HCT116 (cell line): ENCODE results near the gene HAO2. TPM values are rescaled to one million over a fixed set of nuclear protein-coding genes. Genes with fewer than 3 reads are reported as not detected.

ENCODE experiments used
- ATAC-seq: fragments of 200-7000 bp; cut with Tn5 transposase; 2 replicates; pipeline ENCODE4 v1.9.1; 2020; ENCODE audit warnings: mild to moderate bottlenecking, moderate library complexity
- BruUV-seq: library from RNA; stranded (reverse); fragments of 400-500 nt; replicated peaks from 2 replicates; lab custom pipeline; 2021; lab: Mats Ljungman, UMichigan
- CTCF ChIA-PET: fragments of 300-600 bp; sonication (Branson Sonifier 250); formaldehyde crosslinking; loops from one replicate; lab custom pipeline; 2021; ENCODE audit warnings: antibody characterized with exemption; lab: Charles Lee
- POLR2A ChIA-PET: fragments of 300-600, 350-600 bp; sonication (Branson Sonifier 250); formaldehyde crosslinking; loops from one replicate; lab custom pipeline; 2021; ENCODE audit warnings: antibody characterized with exemption; lab: Charles Lee
- RAD21 ChIA-PET, 2 experiments: fragments of 300-600 bp; sonication (Branson Sonifier 250); formaldehyde crosslinking; loops; one replicate each; lab custom pipeline; 2023; ENCODE audit warnings: low total read pairs in 2 of 2; ENCODE audit not compliant: uncharacterized antibody in 2 of 2, unreplicated experiment in 2 of 2, low non-redundant PET in 1 of 2; lab: Charles Lee
- DNase-seq: peaks from one replicate; pipeline ENCODE4 v3.0.0-alpha.2; 2010; ENCODE audit warnings: low read depth, low spot score
- H2AFZ ChIP-seq: fragments of 200-600 bp; shearing (Covaris generic), sonication (generic); 2 replicates; pipeline ENCODE4 v1.6.1; 2017; ENCODE audit warnings: low read depth, mixed run types, mixed read lengths, antibody characterized with exemption, low read length; ENCODE audit not compliant: poor library complexity, severe bottlenecking
- H3K27ac ChIP-seq: 2 replicates; pipeline ENCODE4 v1.5.1; 2012; ENCODE audit warnings: low read depth, low read length
- H3K27me3 ChIP-seq: fragments of 200-600 bp; sonication (generic); 2 replicates; pipeline ENCODE4 v1.6.1; 2016; ENCODE audit warnings: mixed run types, low read length, mixed read lengths; ENCODE audit not compliant: insufficient read depth
- H3K36me3 ChIP-seq, 2 experiments: fragments of 200-500 bp in 1 of 2; fragments of 200-600 bp in 1 of 2; sonication (Bioruptor generic) in 1 of 2; sonication (generic) in 1 of 2; 2 replicates each; pipeline versions ENCODE4 v1.5.1 to v1.6.1; 2014 to 2016; ENCODE audit warnings: low read length in 2 of 2, inconsistent platforms in 1 of 2, mixed read lengths in 1 of 2, mixed run types in 1 of 2; ENCODE audit not compliant: insufficient read depth in 2 of 2, control insufficient read depth in 1 of 2
- H3K4me1 ChIP-seq, 2 experiments: fragments of 200-600 bp in 1 of 2; sonication (generic) in 1 of 2; 2 replicates each; pipeline versions ENCODE4 v1.5.1 to v1.6.1; 2012 to 2017; ENCODE audit warnings: low read length in 2 of 2, inconsistent platforms in 1 of 2, mild to moderate bottlenecking in 1 of 2, mixed read lengths in 1 of 2, mixed run types in 1 of 2, moderate library complexity in 1 of 2; ENCODE audit not compliant: insufficient read depth in 2 of 2, control insufficient read depth in 1 of 2
- H3K4me2 ChIP-seq: fragments of 200-600 bp; sonication (generic); 2 replicates; pipeline ENCODE4 v1.6.1; 2017; ENCODE audit warnings: mixed run types, low read length, mixed read lengths
- H3K4me3 ChIP-seq, 2 experiments: fragments of 200-600 bp in 1 of 2; sonication (generic) in 1 of 2; replicated peaks in 1 of 2; 2 replicates each; pipeline ENCODE4 v1.5.1; 2011 to 2016; ENCODE audit warnings: low read length in 2 of 2, control low read depth in 1 of 2, low read depth in 1 of 2, mild to moderate bottlenecking in 1 of 2, mixed read lengths in 1 of 2, mixed run types in 1 of 2
- H3K79me2 ChIP-seq: fragments of 200-600 bp; sonication (generic); 2 replicates; pipeline ENCODE4 v1.6.1; 2017; ENCODE audit warnings: mild to moderate bottlenecking, mixed run types, low read length, moderate library complexity, mixed read lengths; ENCODE audit not compliant: insufficient read depth
- H3K9ac ChIP-seq: fragments of 200-600 bp; sonication (generic); 2 replicates; pipeline ENCODE4 v1.6.1; 2016; ENCODE audit warnings: low read length, mixed read lengths
- H3K9me2 ChIP-seq: fragments of 200-600 bp; sonication (generic), shearing (Covaris generic); 2 replicates; pipeline ENCODE4 v1.6.1; 2017; ENCODE audit warnings: mixed run types, mild to moderate bottlenecking, moderate library complexity; ENCODE audit not compliant: insufficient read depth
- H3K9me3 ChIP-seq, 2 experiments: fragments of 200-500 bp in 1 of 2; fragments of 200-600 bp in 1 of 2; sonication (Bioruptor generic) in 1 of 2; sonication (generic) in 1 of 2; 2 replicates each; pipeline ENCODE4 v1.6.1; 2014 to 2017; ENCODE audit warnings: low read length in 2 of 2, mixed read lengths in 2 of 2, inconsistent platforms in 1 of 2, low read depth in 1 of 2, mild to moderate bottlenecking in 1 of 2, mixed run types in 1 of 2, moderate library complexity in 1 of 2; ENCODE audit not compliant: control insufficient read depth in 1 of 2, insufficient read depth in 1 of 2
- H4K20me1 ChIP-seq: fragments of 200-600 bp; sonication (generic), shearing (Covaris generic); 2 replicates; pipeline ENCODE4 v1.6.1; 2017; ENCODE audit warnings: mixed run types, mild to moderate bottlenecking, moderate library complexity; ENCODE audit not compliant: insufficient read depth
- CBX3 ChIP-seq: IDR thresholded peaks from 2 replicates; pipeline ENCODE4 v1.6.1; 2012; ENCODE audit warnings: low read depth
- EGR1 ChIP-seq: IDR thresholded peaks from 2 replicates; pipeline ENCODE4 v1.6.1; 2012; ENCODE audit warnings: low read depth
- ELF1 ChIP-seq: IDR thresholded peaks from 2 replicates; pipeline ENCODE4 v1.6.1; 2012; ENCODE audit warnings: low read depth, borderline replicate concordance
- RAD21 ChIP-seq: IDR thresholded peaks from 2 replicates; pipeline ENCODE4 v1.6.1; 2012; ENCODE audit warnings: low read depth, mild to moderate bottlenecking
- SP1 ChIP-seq: IDR thresholded peaks from 2 replicates; pipeline ENCODE4 v1.6.1; 2012; ENCODE audit warnings: low read depth
- intact Hi-C: fragments of 100-400 bp; cut with micrococcal nuclease; formaldehyde crosslinking; loops from 2 replicates; pipeline ENCODE4 v1.10.0; 2022
- total RNA-seq: library from RNA; stranded (reverse); gene quantifications from one replicate; pipeline ENCODE4 v1.2.1, GENCODE V29; 2021; ENCODE audit not compliant: unreplicated experiment
- TF ChIP-seq, protein P1 (sequence below), 3 experiments: fragments of 200-600 bp in 1 of 3; sonication (generic) in 1 of 3; IDR thresholded peaks in 2 of 3; conservative IDR thresholded peaks in 1 of 3; 2 replicates each; pipeline ENCODE4 v1.5.1; 2012 to 2017; ENCODE audit warnings: low read depth in 2 of 3, low read length in 2 of 3, antibody characterized with exemption in 1 of 3, borderline replicate concordance in 1 of 3, control low read depth in 1 of 3, mild to moderate bottlenecking in 1 of 3, mixed read lengths in 1 of 3, mixed run types in 1 of 3, moderate library complexity in 1 of 3; ENCODE audit not compliant: insufficient read depth in 1 of 3

HAO2 gene
- total RNA-seq, 1 experiment from 2014 or later: not detected

DNA sequence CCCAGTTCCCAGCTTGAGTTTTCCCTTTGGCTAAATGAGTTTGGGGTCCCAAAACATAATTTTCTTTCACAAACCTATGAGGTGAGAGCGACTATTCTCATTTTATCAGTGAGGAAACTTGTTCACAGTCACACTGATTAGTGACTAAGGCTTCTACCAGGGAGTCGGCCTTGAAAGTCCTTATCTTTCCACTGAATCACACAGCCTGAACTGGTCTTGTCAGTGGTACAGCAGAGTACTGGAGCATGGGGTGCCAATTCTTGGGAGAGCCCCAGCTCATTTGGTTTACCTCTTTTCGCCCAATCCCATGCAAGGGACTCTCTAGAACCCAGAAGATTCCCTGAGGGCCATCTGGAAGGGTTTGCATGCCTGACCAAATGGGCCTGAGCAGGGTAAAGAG, 63.3 kb downstream of the HAO2 start (continued):
- TF ChIP-seq, protein P1, sequence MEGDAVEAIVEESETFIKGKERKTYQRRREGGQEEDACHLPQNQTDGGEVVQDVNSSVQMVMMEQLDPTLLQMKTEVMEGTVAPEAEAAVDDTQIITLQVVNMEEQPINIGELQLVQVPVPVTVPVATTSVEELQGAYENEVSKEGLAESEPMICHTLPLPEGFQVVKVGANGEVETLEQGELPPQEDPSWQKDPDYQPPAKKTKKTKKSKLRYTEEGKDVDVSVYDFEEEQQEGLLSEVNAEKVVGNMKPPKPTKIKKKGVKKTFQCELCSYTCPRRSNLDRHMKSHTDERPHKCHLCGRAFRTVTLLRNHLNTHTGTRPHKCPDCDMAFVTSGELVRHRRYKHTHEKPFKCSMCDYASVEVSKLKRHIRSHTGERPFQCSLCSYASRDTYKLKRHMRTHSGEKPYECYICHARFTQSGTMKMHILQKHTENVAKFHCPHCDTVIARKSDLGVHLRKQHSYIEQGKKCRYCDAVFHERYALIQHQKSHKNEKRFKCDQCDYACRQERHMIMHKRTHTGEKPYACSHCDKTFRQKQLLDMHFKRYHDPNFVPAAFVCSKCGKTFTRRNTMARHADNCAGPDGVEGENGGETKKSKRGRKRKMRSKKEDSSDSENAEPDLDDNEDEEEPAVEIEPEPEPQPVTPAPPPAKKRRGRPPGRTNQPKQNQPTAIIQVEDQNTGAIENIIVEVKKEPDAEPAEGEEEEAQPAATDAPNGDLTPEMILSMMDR (IDR thresholded peaks at IDR 0.05 in 2 of 3, conservative IDR thresholded peaks at IDR 0.05 in 1 of 3; ENCODE audit: borderline replicate concordance in 1 of 3, insufficient read depth in 1 of 3, low read depth in 2 of 3, low read length in 2 of 3): no peak
- no peak for TF ChIP-seq RAD21
- TF ChIP-seq CBX3: no peak

DNA sequence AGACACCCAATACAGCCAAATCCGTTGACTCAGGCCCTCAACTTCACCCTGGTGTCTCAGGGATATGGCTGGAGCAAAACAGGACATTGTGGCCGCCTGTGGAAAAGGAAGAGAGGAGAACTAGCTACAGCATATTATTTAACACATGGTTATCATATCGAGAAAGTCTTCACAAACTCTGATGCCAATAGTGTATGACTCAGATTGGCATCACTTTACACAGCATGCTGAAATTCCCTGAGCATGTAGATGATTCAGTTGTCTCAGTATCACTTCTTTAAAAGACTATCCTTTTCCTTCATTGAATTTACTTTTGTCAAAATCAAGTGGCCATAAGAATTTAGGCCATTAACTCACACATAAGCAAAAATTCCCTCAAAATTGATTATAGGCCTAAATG, 66.5 kb downstream of the HAO2 start:
- intact Hi-C loops: no loop called here
- no peaks in the 10 kb centered on the region for H4K20me1 ChIP-seq
- no TSS peak for BruUV-seq
- ChIA-PET POLR2A (no interaction called here), RAD21 (no interaction called here), CTCF (no interaction called here)
- H3K79me2 ChIP-seq: no peaks in the 10 kb centered on the region
- no peak overlapping the region for H3K27ac ChIP-seq
- no peaks in the 10 kb centered on the region for H3K4me1 ChIP-seq
- H3K9ac ChIP-seq: no peak overlapping the region
- H3K9me3 ChIP-seq: no peaks in the 10 kb centered on the region
- ATAC-seq: no peak
- no peak overlapping the region for H3K4me2 ChIP-seq
- H3K9me2 ChIP-seq: no peaks in the 10 kb centered on the region
- peaks cover 53% of the 10 kb centered on the region for H3K27me3 ChIP-seq
- DNase-seq: no peak
- H3K36me3 ChIP-seq: no peaks in the 10 kb centered on the region
- TF ChIP-seq SP1: no peak
- no peak overlapping the region for H2AFZ ChIP-seq
- H3K4me3 ChIP-seq: no peak overlapping the region

DNA sequence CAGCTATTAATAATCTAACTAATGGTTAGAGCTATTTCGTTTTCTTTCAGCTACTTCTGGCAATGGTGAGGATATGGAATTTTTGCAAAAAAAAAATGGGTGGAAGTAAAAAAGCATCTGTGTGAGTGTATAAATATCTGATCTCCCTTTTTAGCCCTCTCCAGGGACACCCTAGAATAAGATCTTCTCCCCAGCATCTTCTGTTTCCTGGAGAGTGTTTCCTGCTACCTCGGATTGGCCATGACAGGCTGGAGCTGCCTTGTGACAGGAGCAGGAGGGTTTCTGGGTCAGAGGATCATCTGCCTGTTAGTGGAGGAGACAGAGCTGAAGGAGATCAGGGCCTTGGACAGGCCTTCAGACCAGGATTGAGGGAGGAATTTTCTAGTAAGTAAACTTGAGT, 70.2 kb downstream of the HAO2 start:
- peaks cover 42% of the 10 kb centered on the region for H3K27me3 ChIP-seq
- DNase-seq (no peak), ATAC-seq (no peak)
- no peaks in the 10 kb centered on the region for H3K4me1 ChIP-seq
- no peaks in the 10 kb centered on the region for H3K36me3 ChIP-seq
- no peak overlapping the region for H2AFZ ChIP-seq
- H3K9me3 ChIP-seq: no peaks in the 10 kb centered on the region
- H3K4me2 ChIP-seq: no peak overlapping the region
- intact Hi-C loops: no loop called here
- CTCF ChIA-PET: no interaction called here
- RAD21 ChIA-PET: no interaction called here
- H3K9me2 ChIP-seq: no peaks in the 10 kb centered on the region
- no peak overlapping the region for H3K9ac ChIP-seq
- no peaks in the 10 kb centered on the region for H3K79me2 ChIP-seq
- no peak for TF ChIP-seq EGR1
- TF ChIP-seq ELF1: no peak
- no peak overlapping the region for H3K4me3 ChIP-seq
- BruUV-seq: no TSS peak
- no peaks in the 10 kb centered on the region for H4K20me1 ChIP-seq
- H3K27ac ChIP-seq: no peak overlapping the region
- POLR2A ChIA-PET: no interaction called here
